Lower leg skin (tissue), 3 donors: ENCODE data around the gene ODF4.

Source experiments
- POLR2A ChIP-seq, 2 donors: fragments of 450-650 bp; IDR thresholded peaks; one replicate each; pipeline ENCODE4 v1.6.1; 2016 to 2017; ENCODE audit warnings: antibody characterized with exemption in 2 of 2, mild to moderate bottlenecking in 1 of 2, moderate library complexity in 1 of 2
- TF ChIP-seq, protein P1 (sequence below), 3 donors: fragments of 450-650 bp; IDR thresholded peaks; one replicate each; pipeline ENCODE4 v1.5.1; 2016; ENCODE audit warnings: antibody characterized with exemption in 3 of 3, mild to moderate bottlenecking in 3 of 3, moderate library complexity in 2 of 3

DNA sequence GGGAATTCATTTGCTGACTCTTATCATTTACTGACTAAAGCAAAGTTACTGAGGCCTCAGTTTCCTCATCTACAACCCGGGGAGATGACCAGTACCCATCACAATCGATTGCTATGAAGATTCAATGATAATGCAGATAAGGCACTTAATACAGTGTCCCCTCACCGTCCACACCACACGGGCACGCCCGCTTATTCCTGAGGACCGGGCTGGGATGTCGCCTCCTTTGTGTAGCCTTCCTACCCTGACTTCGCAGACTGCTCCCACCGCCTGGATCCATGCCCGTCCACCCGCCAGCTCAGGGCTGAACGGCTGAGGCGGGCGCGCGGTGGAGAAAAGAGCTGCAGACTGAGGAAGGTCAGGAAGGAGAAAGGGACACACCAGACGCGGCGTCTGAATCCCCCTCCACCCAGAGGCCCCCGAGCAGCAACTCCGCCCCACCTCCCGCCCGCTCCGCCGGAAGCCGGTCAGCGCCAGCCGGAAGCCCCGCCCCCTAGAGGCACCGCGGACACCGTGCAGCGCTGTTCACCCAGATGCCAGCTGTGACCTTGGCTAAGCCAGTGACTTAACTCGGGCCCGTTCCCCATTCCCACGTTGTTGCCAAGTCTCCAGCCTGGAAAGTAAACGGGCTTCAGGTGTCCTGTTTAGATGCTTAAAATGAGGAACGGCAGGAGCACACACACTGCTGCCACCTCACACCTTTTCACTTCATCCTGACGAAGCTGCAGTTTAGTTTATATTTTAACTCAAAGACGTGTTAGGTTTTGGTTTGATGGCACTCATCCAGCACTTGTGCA lies 36.8 kb downstream of the ODF4 start, which contains the start of gene KRABD2:
- TF ChIP-seq, protein P1, sequence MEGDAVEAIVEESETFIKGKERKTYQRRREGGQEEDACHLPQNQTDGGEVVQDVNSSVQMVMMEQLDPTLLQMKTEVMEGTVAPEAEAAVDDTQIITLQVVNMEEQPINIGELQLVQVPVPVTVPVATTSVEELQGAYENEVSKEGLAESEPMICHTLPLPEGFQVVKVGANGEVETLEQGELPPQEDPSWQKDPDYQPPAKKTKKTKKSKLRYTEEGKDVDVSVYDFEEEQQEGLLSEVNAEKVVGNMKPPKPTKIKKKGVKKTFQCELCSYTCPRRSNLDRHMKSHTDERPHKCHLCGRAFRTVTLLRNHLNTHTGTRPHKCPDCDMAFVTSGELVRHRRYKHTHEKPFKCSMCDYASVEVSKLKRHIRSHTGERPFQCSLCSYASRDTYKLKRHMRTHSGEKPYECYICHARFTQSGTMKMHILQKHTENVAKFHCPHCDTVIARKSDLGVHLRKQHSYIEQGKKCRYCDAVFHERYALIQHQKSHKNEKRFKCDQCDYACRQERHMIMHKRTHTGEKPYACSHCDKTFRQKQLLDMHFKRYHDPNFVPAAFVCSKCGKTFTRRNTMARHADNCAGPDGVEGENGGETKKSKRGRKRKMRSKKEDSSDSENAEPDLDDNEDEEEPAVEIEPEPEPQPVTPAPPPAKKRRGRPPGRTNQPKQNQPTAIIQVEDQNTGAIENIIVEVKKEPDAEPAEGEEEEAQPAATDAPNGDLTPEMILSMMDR (IDR thresholded peaks at IDR 0.05), result no peak
- no peak for TF ChIP-seq POLR2A (IDR thresholded peaks at IDR 0.05)
